ENCODE results near the gene CASK.

- no peak for TF ChIP-seq POLR2A (IDR thresholded peaks at IDR 0.05; ENCODE audit: low read depth, low read length)
- TF ChIP-seq POLR2AphosphoS5 (IDR thresholded peaks at IDR 0.05; ENCODE audit: low read depth, low read length): no peak
- no peak for TF ChIP-seq TAF1 (IDR thresholded peaks at IDR 0.05; ENCODE audit: borderline replicate concordance, low read depth, low read length)
Observed at GRCh38 chrX:41952102-41952501, 28.7 kb upstream of the CASK start.
